ENCODE results near the gene RPL28.

The RPL28 gene

GRCh38 chr19:55358943-55359908 is 26.5 kb upstream of the RPL28 start:
- no peak for TF ChIP-seq JUND (IDR thresholded peaks at IDR 0.05; ENCODE audit: low read depth)
- DNase-seq (ENCODE audit: low read depth in 1 of 2, low spot score in 1 of 2) = no peak
- in situ Hi-C loops (cut with HindIII; ENCODE audit: low pct_unique_long_range_greater_than_20kb, low sequenced_read_pairs) = no loop called here

DNA sequence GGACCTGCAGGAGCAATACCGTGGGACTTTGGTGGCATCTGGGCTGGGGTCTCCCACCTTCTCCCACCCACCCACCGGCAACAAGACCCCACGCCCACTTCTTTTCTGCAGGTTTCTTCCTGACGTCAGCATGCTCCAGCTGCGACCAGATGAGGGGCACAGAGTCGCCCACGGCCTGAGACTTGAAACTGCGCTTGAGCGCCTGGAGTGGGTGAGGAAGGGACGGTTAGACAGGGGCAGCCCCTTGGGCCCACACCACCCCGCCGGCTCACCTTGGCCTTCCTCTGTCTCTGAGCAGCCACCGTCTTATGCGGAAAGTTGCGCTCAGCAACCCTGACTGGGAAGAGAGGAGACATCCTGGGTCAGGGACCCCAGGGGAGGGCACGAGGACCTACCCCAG is 24.8 kb upstream of the RPL28 start:
- no peak for DNase-seq (ENCODE audit: low read depth in 1 of 2, low spot score in 1 of 2)
- no peak for TF ChIP-seq JUND (IDR thresholded peaks at IDR 0.05; ENCODE audit: low read depth)
- in situ Hi-C loops (cut with HindIII; ENCODE audit: low pct_unique_long_range_greater_than_20kb, low sequenced_read_pairs) = no loop called here

DNA sequence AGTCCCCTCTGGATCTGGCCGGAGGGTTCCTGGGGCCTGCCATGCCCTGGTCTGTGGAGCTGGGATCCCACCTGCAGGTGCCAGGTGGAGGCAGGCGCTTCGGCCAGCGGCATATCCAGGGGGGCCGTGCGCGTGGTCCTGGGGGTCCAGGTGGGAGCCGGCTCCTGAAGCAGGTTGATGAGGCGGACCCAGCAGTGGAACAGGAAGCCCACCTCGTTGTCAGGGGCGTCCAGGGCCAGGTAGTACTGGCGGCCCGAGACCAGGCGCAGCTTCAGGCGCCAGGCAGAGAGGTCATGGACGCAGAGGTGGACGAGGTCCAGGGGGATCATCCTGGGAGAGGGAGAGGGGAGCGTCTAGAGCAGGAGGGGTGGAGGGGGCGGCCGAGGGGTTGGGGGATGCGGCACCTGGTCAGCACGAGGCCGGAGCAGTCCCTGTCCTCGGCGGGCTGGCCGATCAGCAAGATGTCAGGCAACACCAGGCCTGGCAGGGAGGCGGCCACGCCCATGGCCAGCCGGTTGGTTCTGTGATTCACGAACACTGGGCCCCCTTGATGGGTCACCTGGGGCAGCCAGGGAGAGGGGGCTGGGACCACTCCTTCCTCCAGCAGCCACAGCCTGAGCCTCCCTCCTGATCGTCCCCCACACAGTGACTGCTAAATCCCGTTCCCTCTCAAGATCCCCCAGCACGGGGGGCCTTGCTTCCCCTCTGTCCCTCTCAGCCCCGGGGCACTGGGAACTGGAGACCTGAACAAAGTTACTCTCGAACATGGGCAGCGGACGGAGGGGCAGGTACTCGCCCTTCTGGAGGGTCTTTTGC is 23.4 kb upstream of the RPL28 start:
- in situ Hi-C loops (cut with HindIII; ENCODE audit: low pct_unique_long_range_greater_than_20kb, low sequenced_read_pairs) = no loop called here
- no peak for DNase-seq (ENCODE audit: low read depth in 1 of 2, low spot score in 1 of 2)
- TF ChIP-seq JUND (IDR thresholded peaks at IDR 0.05; ENCODE audit: low read depth) = no peak

DNA sequence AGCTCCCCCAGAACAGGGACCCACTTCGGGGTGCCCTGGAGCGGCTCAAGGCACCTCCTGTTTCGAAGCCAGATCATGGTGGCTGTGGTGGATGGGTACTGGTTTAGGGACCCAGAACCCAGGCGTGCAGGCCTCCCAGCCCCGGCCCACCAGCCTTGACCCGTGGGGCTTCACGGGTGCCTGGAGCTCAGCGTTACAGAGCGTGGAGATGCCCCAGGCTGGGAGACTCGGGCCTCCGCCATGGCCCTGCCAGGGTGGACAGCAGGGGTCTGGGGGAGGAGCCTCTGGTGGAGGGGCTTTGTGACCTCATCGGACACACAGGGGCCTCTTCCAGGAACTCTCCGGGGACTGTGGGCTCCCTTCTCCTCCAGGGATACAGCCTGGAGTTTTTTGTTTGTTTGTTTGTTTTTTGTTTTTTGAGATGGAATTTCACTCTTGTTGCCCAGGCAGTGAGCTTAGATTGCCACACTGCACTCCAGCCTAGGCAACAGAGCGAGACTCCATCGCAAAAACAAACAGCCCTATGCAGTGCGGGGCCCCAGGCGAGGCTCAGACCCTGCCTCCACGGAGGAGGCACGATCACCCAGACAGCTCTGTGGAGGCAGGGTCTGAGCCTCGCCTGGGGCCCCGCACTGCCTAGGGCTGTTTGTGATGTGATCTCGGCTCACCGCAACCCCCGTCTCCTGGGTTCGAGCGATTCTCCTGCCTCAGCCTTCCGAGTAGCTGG is 22.6 kb upstream of the RPL28 start, which contains the start of gene GARIN5B:
Gene GARIN5B (minus strand): TSS at position 271 of the 727 bp plus-strand sequence. CDS start 194 bp downstream, at position 77.
- in situ Hi-C loops (cut with HindIII; ENCODE audit: low pct_unique_long_range_greater_than_20kb, low sequenced_read_pairs) = no loop called here
- TF ChIP-seq JUND (IDR thresholded peaks at IDR 0.05; ENCODE audit: low read depth) = no peak
- no peak for DNase-seq (ENCODE audit: low read depth in 1 of 2, low spot score in 1 of 2)

GRCh38 chr19:55365245-55365644 is 20.5 kb upstream of the RPL28 start:
- DNase-seq (ENCODE audit: low read depth in 1 of 2, low spot score in 1 of 2) = no peak
- in situ Hi-C loops (cut with HindIII; ENCODE audit: low pct_unique_long_range_greater_than_20kb, low sequenced_read_pairs) = no loop called here
- no peak for TF ChIP-seq JUND (IDR thresholded peaks at IDR 0.05; ENCODE audit: low read depth)

GRCh38 chr19:55365964-55366363 is 19.8 kb upstream of the RPL28 start:
- in situ Hi-C loops (cut with HindIII; ENCODE audit: low pct_unique_long_range_greater_than_20kb, low sequenced_read_pairs) = no loop called here
- no peak for TF ChIP-seq JUND (IDR thresholded peaks at IDR 0.05; ENCODE audit: low read depth)
- no peak for DNase-seq (ENCODE audit: low read depth in 1 of 2, low spot score in 1 of 2)

- no peak for DNase-seq (ENCODE audit: low read depth in 1 of 2, low spot score in 1 of 2)
- no peak for TF ChIP-seq JUND (IDR thresholded peaks at IDR 0.05; ENCODE audit: low read depth)
- in situ Hi-C loops (cut with HindIII; ENCODE audit: low pct_unique_long_range_greater_than_20kb, low sequenced_read_pairs) = no loop called here
These were observed 18.9 kb upstream of the RPL28 start for GRCh38 chr19:55366790-55367189.

GRCh38 chr19:55368106-55368505 is 17.6 kb upstream of the RPL28 start:
- DNase-seq (ENCODE audit: low read depth in 1 of 2, low spot score in 1 of 2) = no peak
- TF ChIP-seq JUND (IDR thresholded peaks at IDR 0.05; ENCODE audit: low read depth) = no peak
- in situ Hi-C loops (cut with HindIII; ENCODE audit: low pct_unique_long_range_greater_than_20kb, low sequenced_read_pairs) = no loop called here

GRCh38 chr19:55368701-55369563 is 16.8 kb upstream of the RPL28 start:
- no peak for TF ChIP-seq JUND (IDR thresholded peaks at IDR 0.05; ENCODE audit: low read depth)
- in situ Hi-C loops (cut with HindIII; ENCODE audit: low pct_unique_long_range_greater_than_20kb, low sequenced_read_pairs) = no loop called here
- DNase-seq (ENCODE audit: low read depth in 1 of 2, low spot score in 1 of 2) = no peak

DNA sequence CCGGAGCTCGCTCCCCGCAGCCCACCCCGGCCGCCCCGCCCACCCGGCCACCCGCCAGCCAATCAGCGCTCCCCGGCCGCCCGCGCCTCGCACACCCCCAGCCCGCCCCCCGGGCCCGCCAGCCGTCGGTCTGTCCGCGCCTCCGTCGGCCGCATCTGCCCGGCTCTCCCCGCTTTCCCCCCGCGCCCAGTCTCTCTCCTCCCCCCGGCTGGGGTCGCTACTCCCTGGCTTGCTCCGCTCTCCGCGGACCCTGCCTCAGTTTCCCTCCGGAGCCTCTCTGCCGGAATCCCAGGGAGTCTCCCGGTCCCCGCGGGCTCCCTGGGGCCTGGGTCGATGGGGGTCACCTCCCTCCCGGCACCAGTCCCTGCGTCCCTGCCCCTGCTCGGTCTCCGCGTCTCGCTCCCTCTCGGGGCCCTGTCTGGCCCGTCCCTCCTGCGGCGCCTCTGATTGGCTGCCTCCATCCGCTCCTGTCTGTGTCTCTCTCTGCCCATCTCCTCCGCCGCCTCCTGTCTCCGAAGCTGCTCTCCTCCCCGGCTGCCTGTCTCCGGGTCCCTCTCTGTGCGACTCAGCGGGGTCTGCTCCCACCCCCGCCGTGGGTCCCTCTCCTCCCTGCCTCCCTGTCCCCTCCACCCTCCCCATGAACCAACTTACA is 16.0 kb upstream of the RPL28 start:
- DNase-seq (ENCODE audit: low read depth in 1 of 2, low spot score in 1 of 2) = peak; percentile 51 to 85
- TF ChIP-seq JUND (IDR thresholded peaks at IDR 0.05; ENCODE audit: low read depth) = no peak

DNA sequence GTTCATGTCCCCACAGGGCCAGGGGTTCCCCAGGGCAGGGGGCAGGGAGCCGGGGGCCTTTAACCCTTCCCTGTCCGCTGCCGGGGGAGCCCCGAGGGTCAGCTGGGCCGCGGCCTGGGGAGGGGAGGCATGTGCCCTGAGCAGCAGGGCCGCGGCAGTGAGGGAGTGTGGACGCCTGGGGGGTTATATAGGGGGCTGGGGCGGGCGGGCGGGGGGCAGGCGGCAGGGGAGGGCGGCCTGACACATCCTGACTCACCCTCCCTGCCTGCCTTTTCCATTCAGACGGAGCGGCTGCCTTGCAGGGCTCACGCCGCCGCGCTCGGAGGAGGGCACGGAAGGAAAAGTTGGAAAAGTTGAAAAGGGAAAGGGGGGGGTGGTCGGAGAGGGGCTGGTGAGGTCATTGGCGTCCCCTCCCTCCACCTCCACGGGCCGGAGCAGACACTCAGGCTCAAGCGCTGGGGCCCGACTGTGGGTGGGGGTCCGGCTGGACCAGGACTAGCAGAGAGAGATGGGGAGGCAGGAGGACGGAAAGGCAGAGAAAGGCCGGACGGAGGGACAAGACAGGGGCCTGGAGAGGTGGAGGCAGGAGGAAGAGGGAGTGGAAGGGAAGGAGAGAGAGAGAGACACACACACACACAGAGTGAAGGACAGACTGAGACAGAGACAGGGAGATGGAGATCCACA is 15.3 kb upstream of the RPL28 start, which contains the start of gene IL11:
Gene IL11 (minus strand): TSS at position 159 of the 684 bp plus-strand sequence. CDS start 153 bp downstream, at position 6.
- DNase-seq (ENCODE audit: low read depth in 1 of 2, low spot score in 1 of 2) = no peak
- in situ Hi-C loops (cut with HindIII; ENCODE audit: low pct_unique_long_range_greater_than_20kb, low sequenced_read_pairs) = no loop called here
- no peak for TF ChIP-seq JUND (IDR thresholded peaks at IDR 0.05; ENCODE audit: low read depth)

More for the DNA sequence above, 16.0 kb upstream of the RPL28 start:
- in situ Hi-C loops (cut with HindIII; ENCODE audit: low pct_unique_long_range_greater_than_20kb, low sequenced_read_pairs) = no loop called here
